Heart left ventricle (tissue), 13 donors: Measurements from ENCODE around the gene FFAR3.

Experiments used
- POLR2A ChIP-seq, 2 donors: fragments of 450-650 bp; IDR thresholded peaks; one replicate each; pipeline ENCODE4 v1.6.1; 2017; ENCODE audit warnings: antibody characterized with exemption in 2 of 2, mild to moderate bottlenecking in 2 of 2, moderate library complexity in 2 of 2
- TF ChIP-seq, protein P1 (sequence below), 12 donors: fragments of 200-600 bp; sonication (generic) in 4 of 12; IDR thresholded peaks; one replicate each; pipeline versions ENCODE4 v1.5.0 to v1.8.0; 2018 to 2022; ENCODE audit warnings: antibody characterized with exemption in 12 of 12, mild to moderate bottlenecking in 5 of 12
- donor health status: ischemic (EF 13 %, LVEDD 7.1; RV severe dilation, severe dysfunction).
- donor health status: DM: no; HTN: yes; CAD: no.
- donor health status: DM: no; HTN: no; CAD: no.
- donor health status: ischemic (EF 25% LVEDD 6.9; RV normal size, moderate dysfunction).
- donor health status: ischemic (EF 25% LVEDD 5.7; RV mildly dilated, moderate dysfunction).
- donor health status: ischemic (EF 35%, LVEDD 5.7; RV mildly dilated, moderate dysfunction).
- donor health status: nonischemic (EF 11% LVEDD 7.7; RV severe dilation, severe dysfunction).
- donor health status: DM: yes; HTN: yes; CAD: no.
- donor health status: PGD.
- donor health status: ischemic (EF 29% LVEDD 5.4; RV normal size, mild dysfunction).
- donor health status: nonischemic (EF 23%, LVEDD 6.1; RV moderate dilation, normal function).

GRCh38 chr19:35321291-35321690 lies 37.0 kb upstream of the FFAR3 start:
- TF ChIP-seq POLR2A (IDR thresholded peaks at IDR 0.05), result no peak
- TF ChIP-seq, protein P1, sequence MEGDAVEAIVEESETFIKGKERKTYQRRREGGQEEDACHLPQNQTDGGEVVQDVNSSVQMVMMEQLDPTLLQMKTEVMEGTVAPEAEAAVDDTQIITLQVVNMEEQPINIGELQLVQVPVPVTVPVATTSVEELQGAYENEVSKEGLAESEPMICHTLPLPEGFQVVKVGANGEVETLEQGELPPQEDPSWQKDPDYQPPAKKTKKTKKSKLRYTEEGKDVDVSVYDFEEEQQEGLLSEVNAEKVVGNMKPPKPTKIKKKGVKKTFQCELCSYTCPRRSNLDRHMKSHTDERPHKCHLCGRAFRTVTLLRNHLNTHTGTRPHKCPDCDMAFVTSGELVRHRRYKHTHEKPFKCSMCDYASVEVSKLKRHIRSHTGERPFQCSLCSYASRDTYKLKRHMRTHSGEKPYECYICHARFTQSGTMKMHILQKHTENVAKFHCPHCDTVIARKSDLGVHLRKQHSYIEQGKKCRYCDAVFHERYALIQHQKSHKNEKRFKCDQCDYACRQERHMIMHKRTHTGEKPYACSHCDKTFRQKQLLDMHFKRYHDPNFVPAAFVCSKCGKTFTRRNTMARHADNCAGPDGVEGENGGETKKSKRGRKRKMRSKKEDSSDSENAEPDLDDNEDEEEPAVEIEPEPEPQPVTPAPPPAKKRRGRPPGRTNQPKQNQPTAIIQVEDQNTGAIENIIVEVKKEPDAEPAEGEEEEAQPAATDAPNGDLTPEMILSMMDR (IDR thresholded peaks at IDR 0.05), result no peak
